SK-N-SH treated with all-trans-retinoic acid at 6 μM for 48 hours (cell line): ENCODE data around the gene PPP1R36.

Experiments
- ARNTL ChIP-seq: fragments of 450-650 bp; formaldehyde crosslinking; IDR thresholded peaks from 2 replicates; pipeline ENCODE4 v1.5.0; 2020; ENCODE audit warnings: low read depth, mild to moderate bottlenecking, moderate library complexity, borderline replicate concordance
- BACH2 ChIP-seq: fragments of 250-450 bp; sonication (Bioruptor Pico); IDR thresholded peaks from 2 replicates; pipeline ENCODE4 v1.9.0; 2021; ENCODE audit warnings: mild to moderate bottlenecking, borderline replicate concordance
- ISL1 ChIP-seq: fragments of 250-450 bp; sonication (Bioruptor Pico); IDR thresholded peaks from 2 replicates; pipeline ENCODE4 v2.1.2; 2022; ENCODE audit warnings: mild to moderate bottlenecking, moderate library complexity
- PATZ1 ChIP-seq: fragments of 250-450 bp; sonication (Bioruptor Pico); IDR thresholded peaks from 2 replicates; pipeline ENCODE4 v1.8.0; 2020; ENCODE audit warnings: mild to moderate bottlenecking, moderate library complexity, borderline replicate concordance
- PPARA ChIP-seq: fragments of 250-450 bp; sonication (Bioruptor Pico); IDR thresholded peaks from 2 replicates; pipeline ENCODE4 v1.5.0; 2020; ENCODE audit warnings: mild to moderate bottlenecking, borderline replicate concordance
- RARB ChIP-seq: fragments of 250-450 bp; sonication (Bioruptor Pico); IDR thresholded peaks from 2 replicates; pipeline ENCODE4 v1.8.0; 2021; ENCODE audit warnings: mild to moderate bottlenecking, moderate library complexity
- TCF4 ChIP-seq: fragments of 250-450 bp; sonication (Bioruptor Pico); IDR thresholded peaks from 2 replicates; pipeline ENCODE4 v1.8.0; 2021; ENCODE audit warnings: mild to moderate bottlenecking, moderate library complexity, borderline replicate concordance
- ZFP3 ChIP-seq: fragments of 250-450 bp; sonication (Bioruptor Pico); IDR thresholded peaks from 2 replicates; pipeline ENCODE4 v1.5.0; 2020; ENCODE audit warnings: mild to moderate bottlenecking, moderate library complexity
- ZNF565 ChIP-seq: fragments of 450-650 bp; formaldehyde crosslinking; conservative IDR thresholded peaks from 2 replicates; pipeline ENCODE4 v1.5.0; 2020; ENCODE audit warnings: low read depth, mild to moderate bottlenecking, moderate library complexity
- ZNF70 ChIP-seq: fragments of 450-650 bp; formaldehyde crosslinking; IDR thresholded peaks from 2 replicates; pipeline ENCODE4 v1.5.0; 2020; ENCODE audit warnings: mild to moderate bottlenecking, moderate library complexity
- TF ChIP-seq, protein P1 (sequence below): fragments of 250-450 bp; sonication (Bioruptor Pico); IDR thresholded peaks from 2 replicates; pipeline ENCODE4 v1.5.1; 2020; ENCODE audit warnings: low read depth, mild to moderate bottlenecking, moderate library complexity

- TF ChIP-seq ARNTL (CRISPR knock-in tag): no peak
- TF ChIP-seq ZFP3 (CRISPR knock-in tag): no peak
- TF ChIP-seq, protein P1, sequence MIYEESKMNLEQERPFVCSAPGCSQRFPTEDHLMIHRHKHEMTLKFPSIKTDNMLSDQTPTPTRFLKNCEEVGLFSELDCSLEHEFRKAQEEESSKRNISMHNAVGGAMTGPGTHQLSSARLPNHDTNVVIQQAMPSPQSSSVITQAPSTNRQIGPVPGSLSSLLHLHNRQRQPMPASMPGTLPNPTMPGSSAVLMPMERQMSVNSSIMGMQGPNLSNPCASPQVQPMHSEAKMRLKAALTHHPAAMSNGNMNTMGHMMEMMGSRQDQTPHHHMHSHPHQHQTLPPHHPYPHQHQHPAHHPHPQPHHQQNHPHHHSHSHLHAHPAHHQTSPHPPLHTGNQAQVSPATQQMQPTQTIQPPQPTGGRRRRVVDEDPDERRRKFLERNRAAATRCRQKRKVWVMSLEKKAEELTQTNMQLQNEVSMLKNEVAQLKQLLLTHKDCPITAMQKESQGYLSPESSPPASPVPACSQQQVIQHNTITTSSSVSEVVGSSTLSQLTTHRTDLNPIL (CRISPR knock-in tag): no peak
- TF ChIP-seq PPARA (CRISPR knock-in tag): no peak
- TF ChIP-seq BACH2 (CRISPR knock-in tag): no peak
- TF ChIP-seq PATZ1 (CRISPR knock-in tag): no peak
- TF ChIP-seq TCF4 (CRISPR knock-in tag): no peak
- TF ChIP-seq ZNF70 (CRISPR knock-in tag): no peak
- TF ChIP-seq RARB (CRISPR knock-in tag): no peak
- TF ChIP-seq ISL1: no peak
- TF ChIP-seq ZNF565 (CRISPR knock-in tag): no peak
Observed at GRCh38 chr14:64577211-64577610, 27.4 kb downstream of the PPP1R36 start.
